Measurements from ENCODE around the gene NR1I2.

Gene NR1I2

GRCh38 chr3:119781330-119782198 lies at the start of gene NR1I2:
TSS of gene NR1I2 (plus strand) at chr3:119782101.
- no peak for DNase-seq (ENCODE audit: low read depth, low spot score)

- no peak for DNase-seq (ENCODE audit: low read depth, low spot score)
These were observed 48.1 kb upstream of the NR1I2 start for GRCh38 chr3:119733812-119734211.

- DNase-seq (ENCODE audit: low read depth, low spot score) = no peak
These were observed 43.2 kb upstream of the NR1I2 start for GRCh38 chr3:119738741-119739140.

- no peak for DNase-seq (ENCODE audit: low read depth, low spot score)
These were observed 40.0 kb upstream of the NR1I2 start for GRCh38 chr3:119741657-119742590.

GRCh38 chr3:119743921-119744320 lies 38.0 kb upstream of the NR1I2 start:
- no peak for DNase-seq (ENCODE audit: low read depth, low spot score)

- DNase-seq (ENCODE audit: low read depth, low spot score) = no peak
These were observed 36.0 kb upstream of the NR1I2 start for GRCh38 chr3:119745942-119746341.

- no peak for DNase-seq (ENCODE audit: low read depth, low spot score)
These were observed 35.5 kb upstream of the NR1I2 start for GRCh38 chr3:119746423-119746822.

GRCh38 chr3:119747357-119747756 lies 34.5 kb upstream of the NR1I2 start:
- DNase-seq (ENCODE audit: low read depth, low spot score) = no peak

- no peak for DNase-seq (ENCODE audit: low read depth, low spot score)
These were observed 32.9 kb upstream of the NR1I2 start for GRCh38 chr3:119748991-119749390.

- DNase-seq (ENCODE audit: low read depth, low spot score) = no peak
These were observed 30.5 kb upstream of the NR1I2 start for GRCh38 chr3:119751423-119751822.

GRCh38 chr3:119759962-119760361 lies 21.9 kb upstream of the NR1I2 start:
- DNase-seq (ENCODE audit: low read depth, low spot score) = no peak

- no peak for DNase-seq (ENCODE audit: low read depth, low spot score)
These were observed 19.0 kb upstream of the NR1I2 start for GRCh38 chr3:119762876-119763275.

- DNase-seq (ENCODE audit: low read depth, low spot score) = no peak
These were observed 18.4 kb upstream of the NR1I2 start for GRCh38 chr3:119763466-119763865.

- DNase-seq (ENCODE audit: low read depth, low spot score) = no peak
These were observed 16.7 kb upstream of the NR1I2 start for GRCh38 chr3:119765239-119765638.

- DNase-seq (ENCODE audit: low read depth, low spot score) = no peak
These were observed 13.8 kb upstream of the NR1I2 start for GRCh38 chr3:119767936-119768601.

GRCh38 chr3:119768668-119769393 lies 13.1 kb upstream of the NR1I2 start:
- DNase-seq (ENCODE audit: low read depth, low spot score) = no peak

GRCh38 chr3:119769394-119770149 lies 12.3 kb upstream of the NR1I2 start:
- no peak for DNase-seq (ENCODE audit: low read depth, low spot score)

- DNase-seq (ENCODE audit: low read depth, low spot score) = no peak
These were observed 7.5 kb upstream of the NR1I2 start for GRCh38 chr3:119774444-119774843.

GRCh38 chr3:119776304-119776703 lies 5.6 kb upstream of the NR1I2 start:
- no peak for DNase-seq (ENCODE audit: low read depth, low spot score)

GRCh38 chr3:119778176-119778575 lies 3.7 kb upstream of the NR1I2 start:
- no peak for DNase-seq (ENCODE audit: low read depth, low spot score)

- DNase-seq (ENCODE audit: low read depth, low spot score) = no peak
These were observed 3.1 kb upstream of the NR1I2 start for GRCh38 chr3:119778811-119779210.
